B cell (primary cell): Measurements from ENCODE around the gene CDC42BPA.

Source experiments
- CTCF ChIP-seq: fragments of 200-600 bp; IDR thresholded peaks from one replicate; pipeline ENCODE4 v1.8.0; 2022; ENCODE audit warnings: antibody characterized with exemption, mild to moderate bottlenecking
- EZH2 ChIP-seq: IDR thresholded peaks from 2 replicates; pipeline ENCODE4 v1.6.1; 2012; ENCODE audit warnings: borderline replicate concordance, low read depth, mild to moderate bottlenecking, moderate library complexity, low read length; ENCODE audit not compliant: insufficient read depth, poor library complexity, severe bottlenecking

GRCh38 chr1:226940029-226940805 is 378.1 kb downstream of the CDC42BPA start, which contains the start of gene COQ8A:
- TF ChIP-seq CTCF (no peak), EZH2 (no peak)
